Transverse colon (tissue), 4 donors: Measurements from ENCODE around the gene RPS6KA2. TPM values are rescaled to one million over a fixed set of nuclear protein-coding genes. Genes with fewer than 3 reads are reported as not detected.
A peak's percentile ranks its signal among the peaks of the same experiment; 100 is the strongest.

Experiments
- DNase-seq: peaks from one replicate; pipeline ENCODE4 v3.0.0-alpha.2; 2019
- H3K27ac ChIP-seq, 4 donors: fragments of 200-600 bp; sonication (generic); 2 replicates each; pipeline ENCODE4 v1.5.1; 2016 to 2018; ENCODE audit warnings: inconsistent platforms in 4 of 4
- H3K27me3 ChIP-seq: fragments of 200-600 bp; sonication (generic); 2 replicates; pipeline ENCODE4 v1.5.1; 2017; ENCODE audit warnings: inconsistent platforms
- H3K36me3 ChIP-seq, 4 donors: fragments of 200-600 bp; sonication (generic); 2 replicates each; pipeline ENCODE4 v1.5.1; 2017 to 2019; ENCODE audit warnings: inconsistent platforms in 4 of 4
- H3K4me1 ChIP-seq, 4 donors: fragments of 200-600 bp; sonication (generic); 2 replicates each; pipeline ENCODE4 v1.5.1; 2017 to 2020; ENCODE audit warnings: inconsistent platforms in 4 of 4
- H3K4me3 ChIP-seq, 4 donors: fragments of 200-600 bp; sonication (generic); 1 replicate in 1 of 4; 2 replicates in 3 of 4; pipeline versions ENCODE4 v1.5.1 to v1.6.1; 2017 to 2019; ENCODE audit warnings: inconsistent platforms in 4 of 4
- H3K9me3 ChIP-seq, 2 donors: fragments of 200-600 bp; sonication (generic); 2 replicates each; pipeline ENCODE4 v1.5.1; 2017 to 2019; ENCODE audit warnings: inconsistent platforms in 2 of 2
- EP300 ChIP-seq: sonication (generic); formaldehyde crosslinking; IDR thresholded peaks from one replicate; pipeline ENCODE4 v1.6.1; 2017; ENCODE audit warnings: antibody characterized with exemption, low read depth
- POLR2A ChIP-seq: fragments of 450-650 bp; IDR thresholded peaks from one replicate; pipeline ENCODE4 v1.6.1; 2016; ENCODE audit warnings: antibody characterized with exemption, mild to moderate bottlenecking, moderate library complexity
- POLR2AphosphoS5 ChIP-seq, 3 donors: sonication (generic); formaldehyde crosslinking; IDR thresholded peaks; one replicate each; pipeline ENCODE4 v1.6.1; 2016; ENCODE audit warnings: antibody characterized with exemption in 3 of 3
- WGBS, 2 donors: methylation state at CpG; one replicate each; pipeline ENCODE4 v1.1.5; 2018; ENCODE audit warnings: low coverage in 1 of 2; 5-methylcytosine and 5-hydroxymethylcytosine counted together
- in situ Hi-C, 4 donors: fragments of 200-750 bp; cut with MboI; loops; one replicate each; pipeline versions ENCODE4 v1.15.0 to v1.15.1; 2017; ENCODE audit warnings: low sequenced_read_pairs in 3 of 4, low pct_ligation_motif_present in 1 of 4, low pct_unique_long_range_greater_than_20kb in 1 of 4
- intact Hi-C: fragments of 100-400 bp; cut with DNase I; formaldehyde crosslinking; loops from one replicate; pipeline ENCODE4 v1.15.1; 2023; ENCODE audit warnings: low total_unique reads
- total RNA-seq, 4 donors: library from RNA; depleted of rRNA; stranded (reverse); fragments of >200 nt; gene quantifications; one replicate each; pipeline ENCODE4 v1.1.0, GENCODE V29; 2016
- TF ChIP-seq, protein P1 (sequence below), 5 experiments: fragments of 200-600 bp in 3 of 5; fragments of 450-650 bp in 2 of 5; sonication (generic) in 3 of 5; IDR thresholded peaks; 1 replicate in 2 of 5; 2 replicates in 3 of 5; pipeline ENCODE4 v1.5.1; 2016 to 2017; ENCODE audit warnings: antibody characterized with exemption in 5 of 5, inconsistent platforms in 3 of 5, mild to moderate bottlenecking in 2 of 5, moderate library complexity in 1 of 5

Gene RPS6KA2
- total RNA-seq, 4 donors from 2014 or later, result 9.6 to 41.1 (median 15.4) TPM

DNA sequence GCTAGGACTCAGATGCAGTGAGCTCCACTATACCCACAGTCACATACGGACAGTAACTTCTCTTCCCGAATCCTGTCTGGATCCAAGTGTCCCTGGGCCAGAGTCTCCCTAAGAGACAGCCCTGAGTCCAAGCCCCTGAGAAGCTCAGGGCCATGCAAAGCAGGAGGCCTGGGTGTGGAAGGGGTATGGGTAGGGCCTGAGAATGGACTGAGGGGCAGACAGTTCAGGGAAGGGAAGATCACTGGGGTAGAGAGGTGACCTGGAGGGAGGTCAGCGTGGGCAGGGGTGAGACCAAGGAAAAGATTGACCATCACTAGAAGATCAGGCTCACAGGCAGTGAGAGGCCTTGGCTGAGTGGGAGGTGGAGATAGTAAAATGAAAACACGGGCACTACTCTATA is 8.8 kb downstream of the RPS6KA2 start:
- no peak overlapping the region for H3K27ac ChIP-seq
- WGBS, 2 donors, result 94% methylated on average over 4 of the region's 4 CpGs; no CpG with 5 or more reads in 1 of the 2 donors
- H3K36me3 ChIP-seq, result no peaks in the 10 kb centered on the region
- DNase-seq, result no peak
- H3K4me3 ChIP-seq, result no peak overlapping the region
- TF ChIP-seq EP300 (no peak), POLR2AphosphoS5 (IDR thresholded peaks at IDR 0.05) (no peak), POLR2A (no peak)
- TF ChIP-seq, protein P1, sequence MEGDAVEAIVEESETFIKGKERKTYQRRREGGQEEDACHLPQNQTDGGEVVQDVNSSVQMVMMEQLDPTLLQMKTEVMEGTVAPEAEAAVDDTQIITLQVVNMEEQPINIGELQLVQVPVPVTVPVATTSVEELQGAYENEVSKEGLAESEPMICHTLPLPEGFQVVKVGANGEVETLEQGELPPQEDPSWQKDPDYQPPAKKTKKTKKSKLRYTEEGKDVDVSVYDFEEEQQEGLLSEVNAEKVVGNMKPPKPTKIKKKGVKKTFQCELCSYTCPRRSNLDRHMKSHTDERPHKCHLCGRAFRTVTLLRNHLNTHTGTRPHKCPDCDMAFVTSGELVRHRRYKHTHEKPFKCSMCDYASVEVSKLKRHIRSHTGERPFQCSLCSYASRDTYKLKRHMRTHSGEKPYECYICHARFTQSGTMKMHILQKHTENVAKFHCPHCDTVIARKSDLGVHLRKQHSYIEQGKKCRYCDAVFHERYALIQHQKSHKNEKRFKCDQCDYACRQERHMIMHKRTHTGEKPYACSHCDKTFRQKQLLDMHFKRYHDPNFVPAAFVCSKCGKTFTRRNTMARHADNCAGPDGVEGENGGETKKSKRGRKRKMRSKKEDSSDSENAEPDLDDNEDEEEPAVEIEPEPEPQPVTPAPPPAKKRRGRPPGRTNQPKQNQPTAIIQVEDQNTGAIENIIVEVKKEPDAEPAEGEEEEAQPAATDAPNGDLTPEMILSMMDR (IDR thresholded peaks at IDR 0.05), result no peak
- no peaks in the 10 kb centered on the region for H3K27me3 ChIP-seq
- intact Hi-C loops, result no loop called here
- peaks cover 6 to 20% (median 13%) of the 10 kb centered on the region in 4 donors for H3K4me1 ChIP-seq
- no peaks in the 10 kb centered on the region for H3K9me3 ChIP-seq
- in situ Hi-C loops, result no loop called here

DNA sequence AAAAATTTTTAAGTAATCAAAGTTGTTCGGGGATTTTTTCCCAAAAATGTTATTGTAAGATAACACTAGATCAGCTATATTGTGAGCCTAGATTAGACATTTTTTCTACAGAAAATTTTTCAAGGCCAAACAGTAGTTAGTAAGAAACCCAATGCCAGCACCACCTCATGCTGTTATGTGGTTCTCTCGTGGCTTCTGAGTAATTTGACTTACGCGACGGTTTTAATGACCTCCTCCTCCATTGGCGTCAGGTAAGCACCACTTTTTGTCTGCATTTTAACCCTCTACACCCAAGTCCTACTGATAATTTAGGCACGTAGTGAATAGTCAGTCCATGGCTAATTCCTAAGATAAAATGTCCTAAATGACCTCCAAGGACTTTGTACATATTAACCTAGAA is 9.7 kb downstream of the RPS6KA2 start:
- no peak overlapping the region for H3K27ac ChIP-seq
- DNase-seq, result no peak
- 73 to 85% methylated on average over 6 to 7 of the region's 7 CpGs for WGBS, 2 donors
- TF ChIP-seq EP300 (no peak), POLR2A (no peak), POLR2AphosphoS5 (IDR thresholded peaks at IDR 0.05) (no peak)
- TF ChIP-seq, protein P1 (IDR thresholded peaks at IDR 0.05), result no peak
- in situ Hi-C loops, result no loop called here
- no peaks in the 10 kb centered on the region for H3K27me3 ChIP-seq
- H3K9me3 ChIP-seq, result no peaks in the 10 kb centered on the region
- intact Hi-C loops, result no loop called here
- H3K36me3 ChIP-seq, result no peaks in the 10 kb centered on the region
- no peak overlapping the region for H3K4me3 ChIP-seq
- H3K4me1 ChIP-seq, result peaks cover 6 to 20% (median 13%) of the 10 kb centered on the region in 4 donors

DNA sequence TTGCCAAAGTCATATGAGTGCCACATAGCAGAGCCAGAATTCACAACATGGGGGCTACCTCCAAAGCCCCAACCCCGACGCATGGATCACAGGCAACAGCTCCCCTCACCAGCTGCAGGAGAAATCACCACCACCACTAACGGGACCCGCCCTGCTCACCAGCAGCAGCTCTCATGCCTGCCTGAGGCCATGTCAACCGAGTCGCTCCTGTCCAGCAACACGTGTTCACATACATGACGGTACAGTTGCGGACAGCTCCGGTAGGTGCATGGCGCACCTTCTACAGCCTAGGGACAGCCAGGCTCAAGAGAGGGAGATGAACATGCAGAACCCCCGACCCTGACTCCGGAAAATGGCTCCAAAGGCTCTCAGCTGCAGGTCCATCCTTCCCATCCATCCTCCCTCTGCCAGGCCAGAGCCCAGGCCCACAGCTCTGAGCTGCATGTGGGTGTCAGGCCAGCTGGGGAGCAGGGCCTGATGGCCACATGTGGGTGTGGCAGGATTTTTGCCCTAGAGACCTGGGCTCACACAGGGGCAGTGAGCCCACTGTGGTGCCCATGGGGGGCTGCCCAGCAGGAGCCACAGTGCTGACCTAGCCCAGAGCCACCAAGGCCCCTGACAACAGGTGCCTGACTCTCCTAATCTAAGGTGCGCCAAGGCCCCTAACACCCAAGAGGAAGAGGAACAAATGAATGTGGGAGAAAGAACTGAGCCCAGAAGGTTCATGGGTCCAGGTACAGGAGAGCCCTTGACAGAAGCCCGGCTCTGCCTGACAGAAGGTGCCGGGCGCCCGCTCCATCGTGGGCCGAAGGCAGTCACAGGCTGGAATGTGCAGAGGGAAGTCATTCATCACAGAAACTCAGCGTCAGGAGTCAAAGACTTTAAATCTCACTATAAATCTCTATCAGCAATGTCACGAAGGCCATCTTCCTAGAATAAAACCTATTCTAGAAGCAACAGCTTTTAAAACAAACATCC is 10.5 kb downstream of the RPS6KA2 start:
- Histone ChIP-seq H3K4me3 (no peak overlapping the region), H3K27me3 (no peaks in the 10 kb centered on the region), H3K4me1 (peaks cover 6 to 20% (median 13%) of the 10 kb centered on the region in 4 donors), H3K36me3 (no peaks in the 10 kb centered on the region), H3K9me3 (no peaks in the 10 kb centered on the region), H3K27ac (no peak overlapping the region)
- intact Hi-C loops, result no loop called here
- in situ Hi-C loops, result no loop called here
- DNase-seq, result no peak
- TF ChIP-seq POLR2AphosphoS5 (IDR thresholded peaks at IDR 0.05), result no peak
- no peak for TF ChIP-seq POLR2A
- no peak for TF ChIP-seq EP300
- TF ChIP-seq, protein P1 (IDR thresholded peaks at IDR 0.05), result no peak
- WGBS, 2 donors, result 84 to 94% methylated on average over 2 to 22 of the region's 22 CpGs

DNA sequence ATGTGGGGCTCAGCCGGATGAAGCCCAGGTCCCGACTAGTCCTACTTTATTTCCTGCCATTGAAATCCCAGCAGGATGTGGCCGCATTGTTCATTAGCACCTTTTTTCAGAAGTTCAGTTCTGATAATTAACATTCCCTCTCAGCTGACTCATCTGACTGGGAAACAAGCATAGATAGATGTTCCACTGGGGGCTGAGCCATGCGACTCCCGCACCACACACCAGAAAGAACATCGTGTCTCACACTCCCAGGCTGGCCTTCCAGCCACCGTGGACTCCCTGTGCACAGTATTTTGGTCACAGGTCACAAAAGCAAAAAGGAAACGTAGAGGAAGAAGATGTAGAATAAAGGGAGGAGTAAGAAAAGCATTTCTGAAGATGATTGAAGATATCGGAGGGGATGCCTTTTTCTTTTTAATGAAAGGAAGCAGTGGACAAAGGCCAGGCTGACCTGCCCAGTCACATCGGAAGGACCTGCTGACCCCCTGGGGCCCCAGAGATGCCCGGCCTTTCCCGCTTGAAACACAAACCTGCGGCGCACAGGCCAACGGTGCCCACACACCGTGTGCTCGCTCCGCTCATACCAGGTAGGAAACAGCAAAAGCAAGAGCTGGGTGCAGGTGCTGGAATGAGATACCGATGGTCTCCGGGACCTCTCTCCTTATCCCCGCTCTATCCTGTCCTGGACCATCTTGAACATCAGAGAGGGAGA is 11.8 kb downstream of the RPS6KA2 start:
- Histone ChIP-seq H3K27me3 (no peaks in the 10 kb centered on the region), H3K9me3 (no peaks in the 10 kb centered on the region), H3K36me3 (no peaks in the 10 kb centered on the region), H3K4me3 (no peak overlapping the region), H3K27ac (peak overlapping the region in 3 of 4 donors; percentile 12 to 28 (median 23)), H3K4me1 (peaks cover 0 to 14% (median 4%) of the 10 kb centered on the region in 4 donors)
- WGBS, 2 donors, result 86 to 89% methylated on average over 16 to 21 of the region's 21 CpGs
- in situ Hi-C loops (no loop called here), intact Hi-C loops (no loop called here)
- no peak for DNase-seq
- TF ChIP-seq POLR2A (no peak), POLR2AphosphoS5 (IDR thresholded peaks at IDR 0.05) (peak in 2 of 3 donors; percentile 23 to 26), EP300 (peak; percentile 9)
